Activated naive CD8-positive, alpha-beta T cell treated with anti-CD3 and anti-CD28 coated beads, Interleukin-2, amount 10 ng/mL, durations not matched to agents 7 days and 5 days (primary cell): ENCODE data around the gene OR1N2. TPM values are rescaled to one million over a fixed set of nuclear protein-coding genes. Genes with fewer than 3 reads are reported as not detected.
"Not testable (repeated sequence)": the region's sequence is repeated elsewhere in the genome, so short reads cannot be mapped to it uniquely, and the experiment has no call there.

Source experiments
- ATAC-seq: fragments of 150-1000 bp; cut with Tn5 transposase; one replicate; pipeline ENCODE4 v1.10.0; 2021; ENCODE audit warnings: low read depth, moderate library complexity
- POLR2A ChIA-PET: fragments of 350-600 bp; sonication (Branson Sonifier 250); formaldehyde crosslinking; loops from one replicate; lab custom pipeline; 2021; ENCODE audit warnings: antibody characterized with exemption; lab: Charles Lee
- DNase-seq: peaks from one replicate; pipeline ENCODE4 v3.0.0; 2021
- H3K27ac Mint-ChIP-seq: one replicate; pipeline ENCODE4 v1.8.0; 2022; ENCODE audit warnings: mild to moderate bottlenecking, mixed read lengths
- H3K27me3 Mint-ChIP-seq: one replicate; pipeline ENCODE4 v1.8.0; 2022; ENCODE audit warnings: mild to moderate bottlenecking, moderate library complexity, mixed read lengths
- H3K36me3 Mint-ChIP-seq: one replicate; pipeline ENCODE4 v1.8.0; 2021; ENCODE audit warnings: mild to moderate bottlenecking, mixed read lengths
- H3K4me1 Mint-ChIP-seq: one replicate; pipeline ENCODE4 v1.8.0; 2021; ENCODE audit warnings: mixed read lengths
- H3K4me3 Mint-ChIP-seq: one replicate; pipeline ENCODE4 v1.8.0; 2022; ENCODE audit warnings: mild to moderate bottlenecking, moderate library complexity, mixed read lengths
- H3K9me3 Mint-ChIP-seq: one replicate; pipeline ENCODE4 v1.8.0; 2021; ENCODE audit warnings: mixed read lengths
- total RNA-seq, 2 experiments: library from RNA; stranded (reverse); gene quantifications; one replicate each; pipeline ENCODE4 v1.2.3, GENCODE V29; 2021

OR1N2 gene
- total RNA-seq, 2 experiments from 2014 or later, result 0.30 TPM; not detected in 1

DNA sequence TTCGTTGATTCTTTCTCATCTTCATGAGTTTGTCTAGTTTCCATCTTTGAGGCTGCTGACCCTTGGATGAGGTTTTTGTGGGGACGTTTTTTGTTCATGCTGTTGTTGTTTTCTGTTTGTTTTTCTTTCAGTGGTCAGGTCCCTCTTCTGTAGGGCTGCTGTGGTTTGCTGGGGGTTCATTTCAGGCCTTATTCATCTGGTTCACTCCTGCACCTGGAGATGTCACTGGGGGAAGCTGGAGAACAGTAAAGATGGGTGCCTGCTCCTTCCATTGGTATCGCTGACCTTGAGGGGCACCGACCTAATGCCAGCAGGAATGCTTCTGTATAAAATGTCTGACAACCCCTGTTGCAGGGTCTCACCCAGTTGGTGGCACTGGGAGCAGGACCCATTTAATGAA, 8.5 kb downstream of the OR1N2 start:
- no peak overlapping the region for H3K4me3 Mint-ChIP-seq
- H3K27ac Mint-ChIP-seq, result no peak overlapping the region
- H3K27me3 Mint-ChIP-seq, result peaks cover 5% of the 10 kb centered on the region
- H3K4me1 Mint-ChIP-seq, result peaks cover 14% of the 10 kb centered on the region
- no peak for DNase-seq
- POLR2A ChIA-PET, result no interaction called here
- H3K36me3 Mint-ChIP-seq, result peaks cover 8% of the 10 kb centered on the region
- peaks cover 10% of the 10 kb centered on the region for H3K9me3 Mint-ChIP-seq
- no peak for ATAC-seq

DNA sequence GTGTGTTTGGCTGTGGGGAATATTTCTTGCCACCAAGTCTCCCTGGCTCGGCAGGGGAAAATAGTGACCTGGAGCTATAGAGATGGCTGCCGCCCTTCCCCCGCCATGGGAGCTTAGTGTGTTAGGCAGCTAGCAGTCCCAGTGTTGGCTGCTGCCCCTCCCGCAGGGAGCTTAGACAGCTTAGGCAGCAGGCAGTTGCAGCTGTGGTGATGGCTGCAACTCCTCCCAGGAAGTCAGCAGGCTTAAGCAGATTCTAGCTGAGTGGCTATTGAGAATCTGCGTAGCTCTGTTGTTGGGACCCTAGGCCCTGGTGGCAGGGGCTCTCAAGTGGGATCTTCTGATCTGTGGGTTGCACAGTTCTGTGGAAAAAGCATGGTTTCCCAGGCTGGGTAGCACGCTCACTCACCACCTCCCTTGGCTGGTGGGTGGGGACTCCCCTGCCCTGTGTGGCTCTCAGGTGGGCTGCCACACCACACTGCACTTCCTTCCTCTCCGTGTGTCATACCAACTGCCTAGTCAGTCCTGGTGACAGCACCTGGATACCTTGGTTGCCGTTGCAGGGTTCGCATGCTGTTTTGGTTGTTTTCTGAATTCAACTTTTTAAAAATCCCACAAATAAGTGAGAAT, 9.3 kb downstream of the OR1N2 start:
- Mint-ChIP-seq H3K27ac (peak overlapping the region; percentile 81), H3K4me3 (peak overlapping the region; percentile 48), H3K27me3 (peaks cover 5% of the 10 kb centered on the region), H3K36me3 (peaks cover 8% of the 10 kb centered on the region), H3K4me1 (peaks cover 14% of the 10 kb centered on the region), H3K9me3 (peaks cover 10% of the 10 kb centered on the region)
- ATAC-seq (peak; percentile 93), DNase-seq (peak; percentile 66)
- POLR2A ChIA-PET, result no interaction called here

DNA sequence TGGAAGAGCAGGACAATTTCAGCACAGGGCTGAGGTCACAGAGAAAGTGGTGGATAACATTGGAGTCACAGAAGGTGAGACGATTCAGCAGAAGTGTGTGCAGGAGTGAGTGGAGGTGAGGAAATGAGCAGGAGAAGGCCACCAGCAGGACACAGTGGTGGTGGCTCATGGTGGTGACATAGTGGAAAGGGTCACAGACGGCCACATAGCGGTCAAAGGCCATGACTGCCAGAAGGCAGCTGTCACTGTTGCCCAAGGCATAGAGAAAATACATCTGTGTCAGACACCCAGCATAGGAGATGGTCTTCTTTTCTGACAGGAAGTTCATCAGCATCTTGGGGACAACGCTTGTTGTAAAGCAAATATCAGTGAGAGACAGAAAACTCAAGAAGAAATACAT, 15.0 kb downstream of the OR1N2 start:
- H3K27ac Mint-ChIP-seq, result no peak overlapping the region
- ATAC-seq, result no peak
- DNase-seq, result no peak
- H3K4me3 Mint-ChIP-seq, result no peak overlapping the region
- peaks cover 3% of the 10 kb centered on the region for H3K27me3 Mint-ChIP-seq
- POLR2A ChIA-PET, result no interaction called here
- peaks cover 10% of the 10 kb centered on the region for H3K4me1 Mint-ChIP-seq
- peaks cover 2% of the 10 kb centered on the region for H3K36me3 Mint-ChIP-seq
- H3K9me3 Mint-ChIP-seq, result peaks cover 1% of the 10 kb centered on the region

DNA sequence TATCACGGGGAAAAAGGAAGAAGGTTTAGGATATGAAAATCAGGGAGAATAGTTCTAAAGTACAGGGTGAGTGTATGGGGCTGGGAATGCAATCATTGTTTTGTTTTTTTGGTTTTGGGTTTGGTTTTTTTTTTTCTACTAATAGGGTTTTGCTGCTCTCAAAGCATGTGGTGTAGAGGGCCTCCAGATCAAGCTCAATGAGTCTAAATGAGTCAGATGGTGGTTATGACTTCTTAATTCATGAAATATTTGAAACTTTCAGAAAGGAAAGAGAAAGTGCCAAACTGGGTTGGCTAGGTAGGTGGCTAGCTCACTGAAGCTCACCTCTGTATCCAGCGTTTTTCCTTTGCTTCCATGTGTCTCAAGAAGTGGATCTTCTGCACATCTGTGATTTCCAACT, 19.5 kb downstream of the OR1N2 start:
- ATAC-seq (peak; percentile 80), DNase-seq (no peak)
- Mint-ChIP-seq H3K9me3 (peaks cover 3% of the 10 kb centered on the region), H3K4me3 (no peak overlapping the region), H3K36me3 (no peaks in the 10 kb centered on the region), H3K27ac (no peak overlapping the region), H3K27me3 (no peaks in the 10 kb centered on the region), H3K4me1 (peaks cover 12% of the 10 kb centered on the region)
- POLR2A ChIA-PET, result no interaction called here

DNA sequence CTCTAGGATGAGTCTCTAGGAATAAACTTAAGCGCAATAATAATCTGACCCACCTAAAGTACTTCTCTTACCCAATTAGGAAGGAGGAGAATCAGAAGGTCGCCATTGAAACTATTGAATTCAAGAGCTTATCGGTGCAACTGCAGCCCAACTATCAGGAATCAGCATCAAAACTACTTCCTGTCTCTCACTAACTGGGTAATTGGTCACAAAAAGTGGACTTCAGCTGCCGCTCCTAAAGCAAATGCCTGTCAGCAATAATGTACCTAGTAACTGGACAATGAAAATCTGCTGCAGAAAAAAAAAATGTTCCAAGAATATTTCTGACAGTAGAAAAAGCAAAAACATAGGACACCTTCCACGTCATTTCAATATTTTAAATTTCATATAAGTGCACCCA, 27.0 kb downstream of the OR1N2 start:
- Mint-ChIP-seq H3K9me3 (no peaks in the 10 kb centered on the region), H3K27ac (no peak overlapping the region), H3K36me3 (no peaks in the 10 kb centered on the region), H3K4me3 (no peak overlapping the region), H3K27me3 (peaks cover 5% of the 10 kb centered on the region), H3K4me1 (no peaks in the 10 kb centered on the region)
- ATAC-seq (no peak), DNase-seq (no peak)
- POLR2A ChIA-PET, result no interaction called here

DNA sequence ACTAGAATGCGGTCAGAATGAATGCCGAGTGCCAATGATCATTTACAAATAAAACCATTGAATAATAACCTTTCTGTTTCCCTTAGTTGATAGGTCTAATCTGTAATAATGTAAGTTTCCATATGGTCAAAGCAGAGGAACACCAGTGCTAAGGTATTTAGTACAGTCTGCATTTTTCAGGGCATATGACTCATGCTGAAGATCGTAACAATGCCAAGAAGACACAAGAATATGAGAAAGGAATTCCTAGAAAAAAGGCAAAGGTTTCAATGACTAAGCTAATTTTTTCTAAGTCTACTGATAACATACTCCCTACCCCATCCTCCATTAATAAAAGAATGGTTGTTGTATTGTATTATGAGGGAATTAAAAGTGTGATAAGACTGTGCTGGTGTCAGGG, 27.4 kb downstream of the OR1N2 start:
- no peaks in the 10 kb centered on the region for H3K4me1 Mint-ChIP-seq
- H3K4me3 Mint-ChIP-seq, result no peak overlapping the region
- DNase-seq, result no peak
- H3K27me3 Mint-ChIP-seq, result peaks cover 5% of the 10 kb centered on the region
- no peaks in the 10 kb centered on the region for H3K9me3 Mint-ChIP-seq
- no peak overlapping the region for H3K27ac Mint-ChIP-seq
- H3K36me3 Mint-ChIP-seq, result no peaks in the 10 kb centered on the region
- POLR2A ChIA-PET, result no interaction called here
- ATAC-seq, result no peak

DNA sequence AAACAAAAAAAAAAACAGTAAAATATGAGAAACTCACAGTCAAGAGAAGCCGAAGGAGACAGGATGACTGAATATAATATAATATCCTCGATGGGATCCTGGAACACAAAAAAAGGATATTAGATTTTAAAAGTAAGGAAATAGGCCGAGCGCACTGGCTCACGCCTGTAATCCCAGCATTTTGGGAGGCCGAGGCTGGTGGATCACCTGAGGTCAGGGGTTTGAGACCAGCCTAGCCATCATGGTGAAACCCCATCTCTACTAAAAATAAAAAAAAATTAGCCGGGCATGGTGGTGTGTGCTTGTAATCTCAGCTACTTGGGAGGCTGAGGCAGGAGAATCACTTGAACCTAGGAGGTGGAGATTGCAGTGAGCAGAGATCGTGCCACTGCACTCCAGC, 30.4 kb downstream of the OR1N2 start, which contains the start of gene OR1L8:
TSS of gene OR1L8 (minus strand) at position 101 of the 400 bp plus-strand sequence. CDS start 14,907 bp downstream, outside the sequence.
- POLR2A ChIA-PET, H3K36me3 Mint-ChIP-seq, H3K4me1 Mint-ChIP-seq, DNase-seq, H3K9me3 Mint-ChIP-seq, H3K4me3 Mint-ChIP-seq, ATAC-seq, H3K27ac Mint-ChIP-seq: not testable (repeated sequence)
- peaks cover 11% of the 10 kb centered on the region for H3K27me3 Mint-ChIP-seq

Other genes starting within 250 kb of the OR1N2 start
- gene PTGS1, start 182.1 kb upstream of the OR1N2 start, total RNA-seq, result 1 to 10 TPM in 1 of 2 experiments, under 1 TPM in 1; 0.96 to 1.6 TPM
- not detected for gene OR1J1, start 75.2 kb upstream of the OR1N2 start, total RNA-seq
- not detected for gene OR1J2, start 42.3 kb upstream of the OR1N2 start, total RNA-seq
- gene OR1J4, start 34.0 kb upstream of the OR1N2 start, total RNA-seq, result under 1 TPM in 1 of 2 experiments, not detected in 1; 0.44 TPM
- gene OR1N1, start 25.8 kb upstream of the OR1N2 start, total RNA-seq, result not detected
- gene OR1L8, start 30.3 kb downstream of the OR1N2 start, total RNA-seq, result not detected
- under 1 TPM in 1 of 2 experiments, not detected in 1; 0.33 TPM for gene OR1Q1, start 61.6 kb downstream of the OR1N2 start, total RNA-seq
- gene OR1B1, start 104.5 kb downstream of the OR1N2 start, total RNA-seq, result not detected
- gene OR1L1, start 108.6 kb downstream of the OR1N2 start, total RNA-seq, result not detected
- gene OR1L3, start 122.0 kb downstream of the OR1N2 start, total RNA-seq, result not detected
- gene OR1L4, start 170.9 kb downstream of the OR1N2 start, total RNA-seq, result not detected
- not detected for gene OR1L6, start 189.2 kb downstream of the OR1N2 start, total RNA-seq
- gene OR5C1, start 235.8 kb downstream of the OR1N2 start, total RNA-seq, result not detected
- gene OR1K1, start 247.0 kb downstream of the OR1N2 start, total RNA-seq, result not detected